DOHH2 (cell line): ENCODE measurements around the gene CYLD.

ENCODE experiments used
- H3F3A ChIP-seq: fragments of 200-600 bp; sonication (generic), shearing (Covaris generic); 2 replicates; pipeline ENCODE4 v1.6.0; 2016; ENCODE audit warnings: antibody characterized with exemption, mild to moderate bottlenecking; ENCODE audit not compliant: control insufficient read depth, insufficient read depth
- H3K27ac ChIP-seq: fragments of 200-600 bp; sonication (generic); 2 replicates; pipeline ENCODE4 v1.5.1; 2014; ENCODE audit warnings: low read depth, mild to moderate bottlenecking, low read length, moderate library complexity
- H3K27me3 ChIP-seq: fragments of 200-600 bp; sonication (generic); 2 replicates; pipeline ENCODE4 v1.6.1; 2014; ENCODE audit warnings: mild to moderate bottlenecking, low read length, mixed read lengths; ENCODE audit not compliant: control insufficient read depth
- H3K36me3 ChIP-seq: fragments of 200-600 bp; sonication (generic); 2 replicates; pipeline ENCODE4 v1.6.1; 2014; ENCODE audit warnings: mild to moderate bottlenecking, low read length, moderate library complexity, mixed read lengths; ENCODE audit not compliant: control insufficient read depth
- H3K4me1 ChIP-seq: fragments of 200-600 bp; sonication (generic); 2 replicates; pipeline ENCODE4 v1.6.1; 2014; ENCODE audit warnings: mild to moderate bottlenecking, low read length, mixed read lengths; ENCODE audit not compliant: control insufficient read depth
- H3K4me2 ChIP-seq: fragments of 200-600 bp; sonication (generic); 2 replicates; pipeline ENCODE4 v1.6.0; 2014; ENCODE audit warnings: mild to moderate bottlenecking, low read length, moderate library complexity
- H3K4me3 ChIP-seq: fragments of 200-600 bp; sonication (generic); 2 replicates; pipeline ENCODE4 v1.5.1; 2014; ENCODE audit warnings: mild to moderate bottlenecking, low read length, mixed read lengths
- H3K79me2 ChIP-seq: fragments of 200-600 bp; sonication (generic); 2 replicates; pipeline ENCODE4 v1.6.1; 2014; ENCODE audit warnings: mild to moderate bottlenecking, low read length, mixed read lengths; ENCODE audit not compliant: control insufficient read depth
- H3K9me2 ChIP-seq: fragments of 200-600 bp; sonication (generic); replicated peaks from 2 replicates; pipeline ENCODE4 v1.6.1; 2014; ENCODE audit warnings: mild to moderate bottlenecking, low read length, mixed read lengths; ENCODE audit not compliant: control insufficient read depth
- H3K9me3 ChIP-seq: fragments of 200-600 bp; sonication (generic); 2 replicates; pipeline ENCODE4 v1.6.1; 2014; ENCODE audit warnings: antibody characterized with exemption, low read length, mixed read lengths; ENCODE audit not compliant: control insufficient read depth, insufficient read depth
- H4K20me1 ChIP-seq: fragments of 200-600 bp; sonication (generic); 2 replicates; pipeline ENCODE4 v1.6.0; 2014; ENCODE audit warnings: low read depth, mild to moderate bottlenecking, antibody characterized with exemption, low read length, moderate library complexity; ENCODE audit not compliant: control insufficient read depth, insufficient read depth
- CTCF ChIP-seq: fragments of 200-600 bp; sonication (generic); IDR thresholded peaks from one replicate; pipeline ENCODE4 v1.5.1; 2014; ENCODE audit warnings: antibody characterized with exemption, mild to moderate bottlenecking, low read depth, low read length; ENCODE audit not compliant: poor library complexity, severe bottlenecking
- EZH2phosphoT487 ChIP-seq: fragments of 200-600 bp; sonication (generic); IDR thresholded peaks from 2 replicates; pipeline ENCODE4 v1.6.1; 2017; ENCODE audit warnings: borderline replicate concordance, mild to moderate bottlenecking, antibody characterized with exemption, low read length, moderate library complexity, mixed read lengths

CYLD gene

DNA sequence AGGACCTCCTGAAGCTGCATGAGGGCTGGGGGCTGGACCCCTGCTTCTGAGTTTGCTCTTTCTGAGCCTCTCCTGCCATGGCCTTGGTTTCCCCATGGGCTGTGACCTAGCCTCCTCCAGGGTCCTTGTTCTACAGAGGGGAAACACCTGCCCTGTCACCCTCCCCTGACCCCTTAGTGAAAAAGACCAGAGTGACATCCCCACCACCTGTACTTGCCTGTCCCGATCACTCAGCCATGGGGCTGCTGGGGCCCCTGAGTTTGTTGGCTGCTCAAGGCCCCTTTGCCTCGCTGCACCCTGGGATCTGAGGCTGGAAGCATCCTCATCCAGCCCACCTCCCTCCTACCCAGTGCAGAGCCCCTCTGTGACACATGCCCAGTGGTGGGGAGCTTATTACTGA, 47.7 kb upstream of the CYLD start:
- Histone ChIP-seq H3K4me3 (no peak overlapping the region), H3K36me3 (no peaks in the 10 kb centered on the region), H3K4me2 (no peak overlapping the region), H3K9me3 (no peaks in the 10 kb centered on the region), H3K27me3 (peaks cover 30% of the 10 kb centered on the region), H3K9me2 (no peaks in the 10 kb centered on the region), H3K27ac (no peak overlapping the region), H3K4me1 (no peaks in the 10 kb centered on the region), H3K79me2 (no peaks in the 10 kb centered on the region), H3F3A (no peaks in the 10 kb centered on the region), H4K20me1 (no peaks in the 10 kb centered on the region)
- no peak for TF ChIP-seq EZH2phosphoT487

DNA sequence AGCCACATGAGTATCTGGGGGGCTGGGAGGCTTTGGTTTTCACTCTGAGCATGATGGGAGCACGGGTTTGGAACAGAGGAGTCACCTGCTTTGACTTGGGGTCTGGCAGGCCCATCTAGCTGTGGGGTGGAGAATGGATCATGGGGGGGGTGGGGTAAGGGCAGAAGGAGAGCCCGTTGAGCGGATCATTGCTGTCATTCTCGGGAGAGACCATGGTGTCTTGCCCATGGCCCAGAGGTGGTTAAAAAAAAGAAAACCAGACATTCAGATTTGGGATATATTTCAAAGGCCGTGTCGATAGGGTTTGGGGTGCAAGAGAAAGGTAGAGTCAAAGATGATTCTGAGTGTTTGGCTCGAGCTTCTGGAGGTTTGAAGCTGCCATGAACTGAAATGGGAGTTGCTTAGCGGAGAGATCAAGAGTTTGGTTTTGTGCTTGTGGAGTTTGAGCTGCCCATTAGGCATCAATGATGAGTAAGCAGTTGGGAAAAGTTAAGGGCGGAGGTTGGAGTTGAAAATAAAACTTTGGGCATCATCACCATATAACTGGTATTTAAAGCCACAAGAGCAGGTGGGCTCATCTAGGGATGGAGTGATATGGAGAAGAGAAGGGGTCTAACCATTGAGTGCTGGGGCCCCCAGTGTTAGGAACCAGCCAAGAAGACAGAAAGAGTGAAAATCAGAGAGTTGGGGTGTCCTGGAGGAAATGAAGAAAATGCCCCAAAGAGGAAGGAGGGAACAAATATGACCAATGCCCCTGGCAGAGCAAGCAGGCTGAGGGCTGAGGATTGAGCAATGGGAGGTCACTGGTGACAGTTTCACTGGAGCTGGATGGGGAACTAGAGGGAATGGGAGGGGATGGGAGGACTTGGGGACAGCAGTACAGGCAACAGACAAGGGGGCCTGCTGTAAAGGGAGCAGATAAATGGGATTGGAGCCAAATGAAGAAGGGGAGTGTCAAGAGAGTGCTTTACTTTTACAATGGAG, 46.6 kb upstream of the CYLD start:
- no peak overlapping the region for H3K4me3 ChIP-seq
- H4K20me1 ChIP-seq, result no peaks in the 10 kb centered on the region
- no peaks in the 10 kb centered on the region for H3K9me3 ChIP-seq
- H3K4me2 ChIP-seq, result no peak overlapping the region
- no peak overlapping the region for H3K27ac ChIP-seq
- H3K79me2 ChIP-seq, result no peaks in the 10 kb centered on the region
- H3K4me1 ChIP-seq, result no peaks in the 10 kb centered on the region
- TF ChIP-seq CTCF, result no peak
- no peak for TF ChIP-seq EZH2phosphoT487
- H3F3A ChIP-seq, result no peaks in the 10 kb centered on the region
- H3K27me3 ChIP-seq, result peaks cover 35% of the 10 kb centered on the region
- no peaks in the 10 kb centered on the region for H3K36me3 ChIP-seq
- no peaks in the 10 kb centered on the region for H3K9me2 ChIP-seq

GRCh38 chr16:50696126-50696525, 45.8 kb upstream of the CYLD start:
- Histone ChIP-seq H3K79me2 (no peaks in the 10 kb centered on the region), H3K4me2 (no peak overlapping the region), H3K4me3 (no peak overlapping the region), H4K20me1 (no peaks in the 10 kb centered on the region), H3F3A (no peaks in the 10 kb centered on the region), H3K9me3 (no peaks in the 10 kb centered on the region), H3K9me2 (no peaks in the 10 kb centered on the region), H3K27me3 (peaks cover 35% of the 10 kb centered on the region), H3K36me3 (no peaks in the 10 kb centered on the region), H3K27ac (no peak overlapping the region), H3K4me1 (no peaks in the 10 kb centered on the region)
- TF ChIP-seq EZH2phosphoT487 (no peak), CTCF (no peak)

- H3K4me2 ChIP-seq, result no peak overlapping the region
- no peaks in the 10 kb centered on the region for H3K9me3 ChIP-seq
- no peaks in the 10 kb centered on the region for H3K9me2 ChIP-seq
- H3K4me1 ChIP-seq, result no peaks in the 10 kb centered on the region
- no peak overlapping the region for H3K4me3 ChIP-seq
- peaks cover 35% of the 10 kb centered on the region for H3K27me3 ChIP-seq
- H4K20me1 ChIP-seq, result no peaks in the 10 kb centered on the region
- no peaks in the 10 kb centered on the region for H3K36me3 ChIP-seq
- no peaks in the 10 kb centered on the region for H3F3A ChIP-seq
- TF ChIP-seq EZH2phosphoT487, result no peak
- TF ChIP-seq CTCF, result no peak
- H3K27ac ChIP-seq, result no peak overlapping the region
- H3K79me2 ChIP-seq, result no peaks in the 10 kb centered on the region
These were observed 45.1 kb upstream of the CYLD start for GRCh38 chr16:50696575-50697420.
